Measurements from ENCODE around the gene GNG5. TPM values are rescaled to one million over a fixed set of nuclear protein-coding genes. Genes with fewer than 3 reads are reported as not detected.
A peak's percentile ranks its signal among the peaks of the same experiment; 100 is the strongest.

Gene GNG5
- total RNA-seq, 6 experiments from 2014 or later = 121 to 201 (median 145) TPM

- Mint-ChIP-seq H3K36me3 (ENCODE audit: low read depth) (peaks cover 27% of the 10 kb centered on the region), H3K9me3 (peaks cover 4% of the 10 kb centered on the region; the same call in 1 of the 2 replicates), H3K27ac (peak within 1 kb of the TSS; percentile 97), H3K4me3 (peak within 1 kb of the TSS; percentile 100), H3K27me3 (ENCODE audit: insufficient read depth) (peaks cover 2% of the 10 kb centered on the region), H3K4me1 (ENCODE audit: low read depth) (peaks cover 44% of the 10 kb centered on the region)
- no peak for TF ChIP-seq CTCF (IDR thresholded peaks at IDR 0.05)
- DNase-seq = peak; percentile 63
Measured at GRCh38 chr1:84478876-84479868, 27.2 kb downstream of the GNG5 start, which contains the start of gene RPF1. Gene RPF1, plus strand, starts transcription at chr1:84479266. Its CDS starts 16 bp downstream, at chr1:84479282.

- no peak for DNase-seq
- Mint-ChIP-seq H3K36me3 (ENCODE audit: low read depth) (peaks cover 11% of the 10 kb centered on the region), H3K27ac (no peak overlapping the region), H3K9me3 (peaks cover 4% of the 10 kb centered on the region; the same call in 1 of the 2 replicates), H3K4me1 (ENCODE audit: low read depth) (peaks cover 27% of the 10 kb centered on the region), H3K4me3 (no peak overlapping the region), H3K27me3 (ENCODE audit: insufficient read depth) (peaks cover 5% of the 10 kb centered on the region)
- TF ChIP-seq CTCF (IDR thresholded peaks at IDR 0.05) = no peak
Measured at GRCh38 chr1:84476225-84476624, 30.2 kb downstream of the GNG5 start.

- DNase-seq = no peak
- H3K4me3 Mint-ChIP-seq = no peak overlapping the region
- H3K27me3 Mint-ChIP-seq (ENCODE audit: insufficient read depth) = peaks cover 12% of the 10 kb centered on the region
- H3K36me3 Mint-ChIP-seq (ENCODE audit: low read depth) = no peaks in the 10 kb centered on the region
- H3K27ac Mint-ChIP-seq = no peak overlapping the region
- no peaks in the 10 kb centered on the region for H3K9me3 Mint-ChIP-seq
- H3K4me1 Mint-ChIP-seq (ENCODE audit: low read depth) = no peaks in the 10 kb centered on the region
- TF ChIP-seq CTCF (IDR thresholded peaks at IDR 0.05) = no peak
Measured at GRCh38 chr1:84467298-84467697, 39.1 kb downstream of the GNG5 start.

- H3K4me1 Mint-ChIP-seq (ENCODE audit: low read depth) = no peaks in the 10 kb centered on the region
- no peaks in the 10 kb centered on the region for H3K36me3 Mint-ChIP-seq (ENCODE audit: low read depth)
- no peak for TF ChIP-seq CTCF (IDR thresholded peaks at IDR 0.05)
- no peak for DNase-seq
- H3K27ac Mint-ChIP-seq = no peak overlapping the region
- no peaks in the 10 kb centered on the region for H3K9me3 Mint-ChIP-seq
- no peak overlapping the region for H3K4me3 Mint-ChIP-seq
- peaks cover 14% of the 10 kb centered on the region for H3K27me3 Mint-ChIP-seq (ENCODE audit: insufficient read depth)
Measured at GRCh38 chr1:84462118-84462517, 44.3 kb downstream of the GNG5 start.

- peaks cover 14% of the 10 kb centered on the region for H3K27me3 Mint-ChIP-seq (ENCODE audit: insufficient read depth)
Measured at GRCh38 chr1:84452436-84452835, 53.9 kb downstream of the GNG5 start.

More at GRCh38 chr1:84452436-84452835, 53.9 kb downstream of the GNG5 start:
- no peak for TF ChIP-seq CTCF (IDR thresholded peaks at IDR 0.05)
- no peak for DNase-seq
- Mint-ChIP-seq H3K9me3 (no peaks in the 10 kb centered on the region), H3K36me3 (ENCODE audit: low read depth) (no peaks in the 10 kb centered on the region), H3K27ac (no peak overlapping the region), H3K4me1 (ENCODE audit: low read depth) (peaks cover 7% of the 10 kb centered on the region), H3K4me3 (no peak overlapping the region)

Data from HFFc6 (cell line).